LNCAP (cell line): ENCODE results near the gene PICALM.

Experiments used
- TF ChIP-seq, protein P1 (sequence below): fragments of 450-650 bp; IDR thresholded peaks from 2 replicates; pipeline ENCODE4 v1.5.1; 2017; ENCODE audit warnings: mild to moderate bottlenecking

The PICALM gene

DNA sequence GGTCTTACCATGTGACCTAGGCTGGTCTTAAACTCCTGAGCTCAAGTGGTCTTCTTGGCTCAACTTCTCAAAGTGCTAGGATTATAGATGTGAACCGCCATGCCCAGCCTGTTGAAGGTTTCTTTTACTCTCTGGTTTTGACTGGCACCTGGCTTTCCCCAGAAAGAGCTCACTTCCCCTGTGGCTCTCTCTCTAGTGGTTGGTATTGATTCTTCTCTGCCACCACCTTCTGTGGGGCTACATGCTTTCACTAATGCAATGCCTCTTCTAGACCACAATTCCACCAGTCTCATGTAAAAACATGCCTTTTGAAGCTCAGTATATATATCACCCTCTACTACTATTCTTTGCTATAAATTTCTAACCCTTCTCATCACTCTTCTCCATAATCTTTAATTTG, 146.5 kb downstream of the PICALM start:
- TF ChIP-seq, protein P1, sequence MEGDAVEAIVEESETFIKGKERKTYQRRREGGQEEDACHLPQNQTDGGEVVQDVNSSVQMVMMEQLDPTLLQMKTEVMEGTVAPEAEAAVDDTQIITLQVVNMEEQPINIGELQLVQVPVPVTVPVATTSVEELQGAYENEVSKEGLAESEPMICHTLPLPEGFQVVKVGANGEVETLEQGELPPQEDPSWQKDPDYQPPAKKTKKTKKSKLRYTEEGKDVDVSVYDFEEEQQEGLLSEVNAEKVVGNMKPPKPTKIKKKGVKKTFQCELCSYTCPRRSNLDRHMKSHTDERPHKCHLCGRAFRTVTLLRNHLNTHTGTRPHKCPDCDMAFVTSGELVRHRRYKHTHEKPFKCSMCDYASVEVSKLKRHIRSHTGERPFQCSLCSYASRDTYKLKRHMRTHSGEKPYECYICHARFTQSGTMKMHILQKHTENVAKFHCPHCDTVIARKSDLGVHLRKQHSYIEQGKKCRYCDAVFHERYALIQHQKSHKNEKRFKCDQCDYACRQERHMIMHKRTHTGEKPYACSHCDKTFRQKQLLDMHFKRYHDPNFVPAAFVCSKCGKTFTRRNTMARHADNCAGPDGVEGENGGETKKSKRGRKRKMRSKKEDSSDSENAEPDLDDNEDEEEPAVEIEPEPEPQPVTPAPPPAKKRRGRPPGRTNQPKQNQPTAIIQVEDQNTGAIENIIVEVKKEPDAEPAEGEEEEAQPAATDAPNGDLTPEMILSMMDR, result no peak

DNA sequence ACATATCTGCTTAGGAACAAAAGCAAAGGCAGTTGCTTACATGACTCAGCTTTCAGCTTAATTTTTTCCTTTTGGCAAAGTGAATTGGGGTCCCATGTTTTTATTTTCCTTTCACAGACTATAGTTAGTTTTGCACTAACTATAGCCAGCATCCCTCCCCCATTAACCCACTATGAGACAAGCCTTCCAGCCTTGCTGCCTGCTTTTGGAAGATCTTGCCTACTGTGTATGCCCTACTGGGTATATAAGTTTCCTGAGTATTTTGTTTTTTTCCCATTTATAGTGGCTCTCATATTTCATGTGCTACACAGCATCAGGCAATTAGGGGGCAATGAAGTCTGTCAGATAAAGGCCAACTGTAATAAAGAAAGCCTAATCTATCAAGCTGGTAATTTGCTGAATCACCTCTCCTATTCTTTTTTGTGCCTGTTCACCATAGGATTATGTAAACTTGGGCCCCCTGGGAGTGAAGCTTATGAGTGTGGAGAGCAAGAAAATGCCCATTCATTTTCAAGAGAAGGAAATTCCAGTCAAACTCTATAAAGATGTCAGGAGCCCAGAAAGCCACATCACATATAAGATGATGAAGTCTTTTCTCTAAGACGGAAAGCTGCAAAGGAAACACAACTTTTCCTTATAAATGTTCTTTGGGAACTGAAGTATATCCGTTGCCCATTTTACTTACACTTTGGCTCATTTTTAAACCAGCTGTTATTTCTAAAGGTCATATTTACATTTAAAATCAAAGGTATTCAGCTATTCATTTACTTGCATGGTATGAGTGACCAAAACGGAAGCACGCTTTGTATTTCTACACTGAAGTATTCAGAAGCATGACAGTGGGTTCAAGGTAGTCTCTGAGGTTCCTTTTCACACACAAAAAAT, 149.7 kb downstream of the PICALM start:
- TF ChIP-seq, protein P1, result no peak

DNA sequence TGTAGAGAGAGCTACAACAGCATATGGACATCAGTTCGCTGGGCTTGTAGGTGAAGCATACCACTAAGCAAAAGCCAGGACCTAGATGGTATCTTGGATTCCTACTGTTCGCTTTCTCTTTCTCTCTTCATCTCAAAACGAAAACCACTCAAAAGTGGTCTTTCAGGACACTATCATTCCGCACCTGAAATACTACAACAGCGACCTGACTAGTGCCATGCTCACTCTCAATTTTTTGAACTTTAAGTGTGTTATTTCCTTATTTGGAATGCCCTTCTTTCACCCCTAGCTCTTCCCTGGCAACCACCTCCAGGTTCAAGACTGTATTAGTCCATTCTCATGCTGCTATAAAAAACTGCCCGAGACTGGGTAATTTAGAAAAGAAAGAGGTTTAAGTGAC, 154.5 kb downstream of the PICALM start:
- TF ChIP-seq, protein P1, result no peak

DNA sequence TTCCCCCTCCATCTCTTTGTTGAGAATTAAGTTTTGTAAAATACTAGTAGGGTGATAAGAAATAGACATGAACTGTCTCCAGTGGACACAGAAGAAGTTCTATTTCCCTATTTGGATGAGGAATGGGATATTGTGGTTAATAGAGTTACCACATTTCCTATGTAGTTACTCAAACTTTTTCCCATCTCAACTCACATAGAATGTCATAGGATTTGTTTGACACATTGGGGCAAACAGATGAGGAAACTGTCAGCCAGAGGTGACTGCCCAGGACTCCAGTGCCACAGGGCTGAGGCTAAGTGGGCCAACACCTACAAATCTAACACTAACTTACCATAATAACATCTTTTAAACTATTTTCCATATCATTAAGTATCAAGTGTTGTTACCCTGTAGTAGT, 155.4 kb downstream of the PICALM start:
- TF ChIP-seq, protein P1, result no peak

DNA sequence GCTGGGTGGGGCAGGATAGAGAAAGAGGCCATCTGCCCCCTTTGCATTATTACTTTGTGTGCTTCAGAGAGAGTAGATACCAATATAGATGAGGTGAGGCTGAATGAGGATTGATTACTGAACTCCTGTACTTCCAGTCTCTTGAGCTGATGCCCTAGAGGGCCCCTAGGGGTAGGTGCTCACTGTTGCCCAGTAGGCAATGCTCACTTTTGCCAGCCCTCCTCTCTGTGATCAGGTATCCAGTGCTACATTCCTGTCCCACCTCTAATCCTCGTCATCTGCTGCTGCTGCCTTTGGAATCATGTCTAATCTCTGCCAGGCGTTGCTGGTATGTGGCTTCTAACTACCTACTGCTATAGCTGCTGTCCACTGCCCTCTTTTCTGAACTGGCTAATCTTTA, 156.5 kb downstream of the PICALM start:
- TF ChIP-seq, protein P1, result no peak
